Femur (tissue), 1 donor: ENCODE data around the gene FRG2.
"Not testable (repeated sequence)": the region's sequence is repeated elsewhere in the genome, so short reads cannot be mapped to it uniquely, and the experiment has no call there.

Experiments used
- DNase-seq: peaks from one replicate; pipeline ENCODE4 v3.0.0-alpha.2; 2017

FRG2 gene

DNA sequence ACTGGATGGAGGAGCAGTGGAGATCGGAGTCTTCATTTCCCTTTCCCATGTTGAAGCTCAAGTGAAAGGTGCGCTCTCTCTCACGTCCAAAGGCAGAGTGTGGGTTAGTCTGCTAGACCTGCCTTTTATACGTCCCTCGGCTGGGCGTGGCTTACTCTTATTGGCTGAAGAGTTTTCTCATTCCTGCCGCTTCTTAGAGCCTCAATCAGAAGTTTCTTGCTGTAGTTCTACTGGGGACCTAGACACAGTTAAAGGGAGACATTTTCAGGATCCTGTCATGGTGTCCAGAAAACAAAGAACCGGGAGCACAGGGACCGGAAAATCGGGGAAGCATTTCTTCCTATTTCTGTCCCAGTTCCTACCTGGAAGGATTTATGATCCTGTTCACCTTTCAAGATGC lies at the start of gene FRG2:
FRG2 (minus strand) TSS at position 101 of the 400 bp plus-strand sequence; CDS start at position 49, 52 bp downstream.
- not testable (repeated sequence) for DNase-seq

DNA sequence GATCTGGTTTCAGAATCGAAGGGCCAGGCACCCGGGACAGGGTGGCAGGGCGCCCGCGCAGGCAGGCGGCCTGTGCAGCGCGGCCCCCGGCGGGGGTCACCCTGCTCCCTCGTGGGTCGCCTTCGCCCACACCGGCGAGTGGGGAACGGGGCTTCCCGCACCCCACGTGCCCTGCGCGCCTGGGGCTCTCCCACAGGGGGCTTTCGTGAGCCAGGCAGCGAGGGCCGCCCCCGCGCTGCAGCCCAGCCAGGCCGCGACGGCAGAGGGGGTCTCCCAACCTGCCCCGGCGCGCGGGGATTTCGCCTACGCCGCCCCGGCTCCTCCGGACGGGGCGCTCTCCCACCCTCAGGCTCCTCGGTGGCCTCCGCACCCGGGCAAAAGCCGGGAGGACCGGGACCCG lies 41.3 kb upstream of the FRG2 start:
- not testable (repeated sequence) for DNase-seq

DNA sequence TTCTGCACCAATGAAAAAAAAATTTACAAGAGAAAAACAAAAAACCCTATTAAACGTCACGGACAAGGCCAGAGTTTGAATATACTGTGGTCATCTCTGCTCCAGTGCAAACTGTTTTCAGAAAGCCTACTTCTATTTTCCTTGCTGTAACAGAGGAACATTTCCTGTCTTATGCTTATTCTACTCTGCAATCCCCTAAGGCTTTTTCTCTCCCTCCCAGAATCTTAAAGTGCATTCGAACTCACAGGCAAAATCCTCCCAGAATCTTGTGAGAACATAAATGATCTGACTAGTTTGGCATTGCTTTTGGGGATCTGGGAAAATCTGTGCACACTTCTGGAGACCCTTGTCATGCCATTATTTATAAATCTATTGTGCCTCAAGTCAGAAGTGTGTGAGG lies 37.7 kb upstream of the FRG2 start:
- DNase-seq: not testable (repeated sequence)

DNA sequence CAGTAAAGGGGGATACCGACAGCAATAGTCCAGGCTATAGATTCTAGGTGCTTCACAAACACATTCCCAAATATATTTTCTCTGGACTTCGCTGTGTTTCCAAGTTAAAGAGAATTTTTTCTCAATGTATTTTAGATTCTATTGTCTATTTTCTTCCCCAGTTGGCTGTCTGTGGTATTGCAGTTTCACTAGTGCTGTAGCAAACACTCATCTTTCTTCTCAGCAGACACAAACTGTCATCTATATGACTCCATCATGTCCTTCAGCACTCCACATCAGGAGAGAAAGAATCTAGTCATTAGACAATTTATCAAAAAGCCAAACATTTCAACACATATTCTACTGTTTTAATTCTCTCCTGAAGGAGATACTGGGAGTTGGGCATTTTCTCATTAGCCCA lies 37.3 kb upstream of the FRG2 start, which contains the start of gene DBET:
DBET (plus strand) TSS at position 161 of the 400 bp plus-strand sequence.
- DNase-seq: not testable (repeated sequence)

DNA sequence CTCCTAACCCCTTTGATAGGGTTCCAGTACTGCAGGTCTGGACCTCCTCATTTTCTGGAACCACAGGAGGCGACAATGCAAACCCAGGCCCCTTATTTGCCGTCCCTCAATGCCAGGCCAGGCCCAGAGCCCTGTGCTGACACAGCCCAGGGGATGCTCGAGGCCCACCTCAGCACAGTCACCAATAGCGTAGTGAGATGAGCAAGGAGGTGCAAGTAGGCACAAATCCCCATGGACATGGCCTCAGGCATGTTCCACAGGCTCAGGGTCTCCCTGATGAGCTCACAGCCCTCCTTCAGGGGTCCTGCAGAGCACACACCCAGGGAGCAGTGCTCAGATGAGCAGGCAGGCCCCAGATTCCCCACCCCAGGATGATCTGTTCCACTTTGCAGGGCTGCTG lies 31.9 kb upstream of the FRG2 start:
- not testable (repeated sequence) for DNase-seq

- DNase-seq: not testable (repeated sequence)
These were observed 22.6 kb upstream of the FRG2 start for GRCh38 chr4:190049378-190050239.

DNA sequence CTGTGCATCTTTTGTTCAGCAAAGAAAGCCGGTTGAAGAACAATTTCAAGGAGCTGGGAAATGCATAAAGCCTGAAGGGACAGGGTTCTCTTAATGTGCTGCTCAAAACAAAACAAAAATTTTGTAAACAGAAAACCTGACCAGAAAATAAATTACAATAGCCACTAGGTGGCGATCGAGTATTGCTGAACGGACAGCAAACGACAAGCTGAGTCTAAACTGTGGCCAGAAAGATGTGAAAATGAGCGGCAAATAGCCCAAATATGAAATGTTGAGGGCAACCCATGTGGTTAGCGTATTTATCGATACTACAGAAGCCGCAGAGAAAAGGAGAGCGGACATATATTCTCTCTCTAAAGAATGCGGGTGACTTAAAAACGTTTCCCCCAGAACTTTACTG lies 20.6 kb upstream of the FRG2 start:
- not testable (repeated sequence) for DNase-seq

DNA sequence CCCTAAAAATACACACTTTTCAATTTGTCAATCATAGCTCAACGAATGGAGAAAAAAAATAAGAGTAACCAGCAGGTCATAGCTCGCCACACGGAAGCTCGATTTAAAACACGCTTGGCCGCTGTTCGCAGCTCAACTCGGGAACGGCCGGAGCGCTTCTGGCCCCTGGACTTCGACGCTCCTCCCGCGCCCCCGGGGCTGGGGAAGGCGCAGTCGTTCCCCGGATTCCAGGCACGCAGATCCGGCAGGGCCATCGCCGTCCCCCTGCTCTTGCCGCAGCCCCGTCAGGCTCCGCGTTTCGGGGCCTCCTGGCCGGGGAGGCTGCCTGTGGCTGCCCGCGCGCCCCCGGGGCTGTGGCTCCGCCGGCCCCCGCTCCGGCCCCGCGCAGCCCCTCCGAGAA lies 13.8 kb upstream of the FRG2 start:
- not testable (repeated sequence) for DNase-seq

DNA sequence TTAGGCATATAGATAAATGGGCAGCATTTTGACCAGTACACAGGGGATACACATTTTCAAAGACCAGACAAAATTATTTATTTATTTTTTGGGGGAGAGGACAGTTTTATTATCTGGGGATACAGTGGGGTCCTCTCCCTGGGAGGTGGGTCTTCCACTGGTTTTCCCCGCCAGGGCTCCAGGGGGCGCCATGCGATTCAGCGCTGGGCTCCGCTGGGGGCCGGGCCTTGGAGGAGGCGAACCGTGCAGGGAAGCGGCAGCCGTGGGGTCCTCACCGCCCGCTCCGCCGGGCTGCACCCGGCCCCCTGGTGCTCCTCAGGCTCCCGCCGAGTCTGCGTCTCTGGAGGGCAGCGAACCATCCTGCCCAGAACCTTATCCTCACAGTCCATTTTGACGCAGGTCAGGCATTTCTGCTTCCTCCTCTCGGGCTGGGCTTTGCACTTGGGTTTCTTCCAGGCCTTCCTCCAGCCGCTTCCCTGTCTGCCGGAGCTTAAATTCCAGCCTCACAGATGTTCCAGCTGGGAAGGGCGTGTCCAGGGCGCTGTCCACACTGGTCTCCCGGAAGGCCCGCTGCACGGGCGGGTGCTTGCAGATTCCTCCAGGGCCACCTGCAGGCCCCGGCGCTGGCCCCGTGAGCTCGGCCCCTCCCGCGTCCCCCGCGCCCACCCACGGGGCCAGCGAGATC lies 10.8 kb upstream of the FRG2 start:
- not testable (repeated sequence) for DNase-seq

GRCh38 chr4:190031264-190031663 lies 4.2 kb upstream of the FRG2 start:
- DNase-seq: not testable (repeated sequence)

GRCh38 chr4:190022614-190023281 lies 4.3 kb downstream of the FRG2 start:
- DNase-seq: not testable (repeated sequence)

GRCh38 chr4:190021973-190022372 lies 5.1 kb downstream of the FRG2 start:
- not testable (repeated sequence) for DNase-seq

DNA sequence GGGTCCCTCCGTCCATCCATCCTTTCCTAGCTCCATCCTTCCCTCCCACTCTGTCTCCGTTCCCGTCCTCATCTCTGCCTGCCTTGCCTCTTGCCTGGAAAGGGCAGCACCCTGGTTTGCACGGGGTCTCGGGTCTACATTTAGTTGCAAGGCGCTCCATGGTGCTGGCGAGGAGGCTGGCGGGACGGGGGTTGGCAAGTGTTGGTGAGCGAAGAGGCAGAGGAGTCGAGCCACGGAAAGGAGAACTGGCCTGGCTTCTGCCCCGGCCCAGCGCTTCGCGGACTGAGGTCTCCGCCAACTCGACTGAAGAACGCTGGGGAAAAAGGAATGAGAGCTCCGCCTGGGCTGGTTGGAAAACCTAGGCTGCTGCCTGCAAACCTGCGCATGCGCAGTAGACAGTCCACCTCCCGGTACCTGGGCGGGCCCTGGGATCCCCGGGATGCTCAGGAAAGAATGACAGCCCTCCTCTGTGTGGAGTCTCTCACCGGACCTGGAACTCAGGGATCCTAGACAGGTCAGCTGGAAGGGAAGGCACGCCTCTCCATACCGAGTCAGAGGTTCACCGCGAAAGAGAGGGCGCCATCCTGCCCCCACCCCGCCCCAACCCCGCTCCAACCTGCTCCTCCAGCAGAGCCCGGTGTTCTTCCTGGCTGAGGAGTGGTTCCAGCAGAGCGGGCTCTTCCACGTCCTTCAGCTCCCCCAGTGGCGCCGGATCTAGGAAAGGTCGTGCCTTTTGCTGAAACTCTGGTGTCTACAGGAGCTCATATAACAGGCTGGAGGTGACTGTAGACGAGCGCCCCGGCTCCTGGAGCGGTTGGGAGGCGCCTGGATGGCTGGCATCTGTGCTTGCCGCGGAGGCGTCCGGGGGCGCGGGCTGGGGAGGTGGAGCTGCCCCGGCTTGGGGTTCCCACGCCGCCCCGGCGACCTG lies 6.0 kb downstream of the FRG2 start:
- peak; percentile 58 for DNase-seq

GRCh38 chr4:190019859-190020463 lies 7.1 kb downstream of the FRG2 start:
- DNase-seq: not testable (repeated sequence)

- DNase-seq: no peak
These were observed 7.8 kb downstream of the FRG2 start for GRCh38 chr4:190019023-190019858.

DNA sequence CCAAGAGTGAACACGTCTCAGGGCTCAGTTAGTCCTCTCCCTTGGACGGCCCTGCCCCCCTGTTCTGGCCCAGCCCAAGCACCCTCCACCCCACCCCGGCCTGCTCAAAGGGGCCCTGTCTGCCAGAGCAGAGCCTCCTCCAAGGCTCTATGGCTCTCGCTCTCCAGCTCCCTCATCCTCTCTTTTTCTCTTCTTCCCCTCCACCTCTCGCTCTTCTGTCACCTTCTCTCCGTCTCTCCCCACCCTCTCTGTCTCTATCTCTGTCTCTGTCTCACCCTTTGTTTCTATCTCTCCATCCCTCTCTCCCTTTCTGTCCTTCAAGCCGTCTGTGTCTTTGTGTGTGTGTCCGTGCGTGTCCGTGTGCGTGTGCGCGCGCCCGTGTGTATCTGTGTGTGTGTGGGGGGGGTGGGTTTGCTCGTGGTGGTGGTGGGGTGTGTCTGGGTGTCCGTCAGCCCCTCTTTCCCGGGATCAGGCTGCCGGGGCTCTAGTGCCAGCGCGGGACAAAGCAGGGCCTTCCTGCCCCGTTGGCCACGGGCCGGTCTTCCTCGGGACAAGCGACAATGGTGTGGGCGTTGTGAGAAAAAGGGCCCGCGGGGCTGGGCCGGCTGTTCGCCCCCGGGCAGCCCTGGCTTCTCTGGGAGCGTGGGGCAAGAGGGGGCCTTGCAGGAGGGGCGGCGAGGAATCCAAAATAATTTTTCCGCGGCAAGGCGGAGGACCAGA lies 8.7 kb downstream of the FRG2 start:
- DNase-seq: no peak

DNA sequence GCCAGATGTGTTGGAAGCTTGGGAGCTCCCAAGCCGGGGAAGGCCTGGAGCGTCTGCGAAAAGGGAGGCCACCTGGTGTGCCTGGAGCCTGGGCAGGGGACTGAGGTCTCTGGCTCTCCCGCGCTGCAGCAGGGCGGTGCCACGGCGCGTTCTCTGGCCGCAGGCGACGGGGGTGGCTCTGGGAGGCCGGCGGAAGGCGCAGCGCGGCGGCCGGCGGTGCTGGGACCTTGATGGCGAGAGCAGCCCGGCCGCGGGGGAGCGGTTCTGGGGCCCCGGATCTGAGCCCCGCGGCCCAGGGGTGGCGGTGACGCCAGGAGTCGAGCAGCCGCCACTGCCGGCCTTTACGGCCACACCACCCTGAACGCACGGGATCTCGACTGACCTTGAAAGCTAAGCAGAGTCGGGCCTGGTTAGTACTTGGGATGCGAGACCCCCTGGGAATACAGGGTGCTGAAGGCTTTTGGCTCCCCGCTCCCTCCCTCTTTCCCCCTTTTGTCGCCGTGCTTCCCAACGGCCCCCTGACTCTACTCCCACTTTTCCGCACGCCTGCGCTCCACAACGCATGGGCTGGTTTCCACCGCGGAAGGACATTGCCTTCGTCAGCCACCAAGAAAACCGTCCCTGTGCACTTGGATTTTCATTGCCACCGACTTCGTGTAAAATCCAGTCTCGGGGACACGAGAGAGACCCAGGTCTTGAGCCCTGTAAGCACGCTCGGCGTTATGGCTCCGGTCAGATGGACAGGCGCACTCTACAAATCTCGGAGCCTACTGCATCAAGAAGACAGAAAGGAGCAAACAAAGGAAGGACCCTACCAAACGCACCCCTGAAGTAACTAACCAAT lies 9.5 kb downstream of the FRG2 start:
- DNase-seq: no peak

GRCh38 chr4:190016369-190017289 lies 10.4 kb downstream of the FRG2 start:
- no peak for DNase-seq
